Measurements from ENCODE around the gene NTSR1.

NTSR1 gene

GRCh38 chr20:62733526-62733842 is 24.8 kb downstream of the NTSR1 start:
- Histone ChIP-seq H3K27ac (no peak overlapping the region), H3K27me3 (ENCODE audit: insufficient read depth, low read depth, severe bottlenecking) (no peaks in the 10 kb centered on the region)

GRCh38 chr20:62733891-62734290 is 25.3 kb downstream of the NTSR1 start:
- H3K27me3 ChIP-seq (ENCODE audit: insufficient read depth, low read depth, severe bottlenecking), result no peaks in the 10 kb centered on the region
- DNase-seq, result no peak
- H3K4me3 ChIP-seq (ENCODE audit: low read depth, low read length), result no peak overlapping the region

More at GRCh38 chr20:62733526-62733842, 24.8 kb downstream of the NTSR1 start:
- TF ChIP-seq CTCF (IDR thresholded peaks at IDR 0.05; ENCODE audit: low read depth, low read length), result no peak
- Histone ChIP-seq H3K4me3 (ENCODE audit: low read depth, low read length) (no peak overlapping the region), H3K9me3 (ENCODE audit: severe bottlenecking) (no peaks in the 10 kb centered on the region), H3K36me3 (no peaks in the 10 kb centered on the region)
- DNase-seq, result no peak

GRCh38 chr20:62734326-62734725 is 25.7 kb downstream of the NTSR1 start:
- no peaks in the 10 kb centered on the region for H3K36me3 ChIP-seq
- no peak for TF ChIP-seq CTCF (IDR thresholded peaks at IDR 0.05; ENCODE audit: low read depth, low read length)
- H3K27ac ChIP-seq, result no peak overlapping the region
- H3K27me3 ChIP-seq (ENCODE audit: insufficient read depth, low read depth, severe bottlenecking), result no peaks in the 10 kb centered on the region
- H3K4me3 ChIP-seq (ENCODE audit: low read depth, low read length), result no peak overlapping the region
- no peak for DNase-seq
- H3K9me3 ChIP-seq (ENCODE audit: severe bottlenecking), result no peaks in the 10 kb centered on the region

More at GRCh38 chr20:62733891-62734290, 25.3 kb downstream of the NTSR1 start:
- Histone ChIP-seq H3K36me3 (no peaks in the 10 kb centered on the region), H3K27ac (no peak overlapping the region), H3K9me3 (ENCODE audit: severe bottlenecking) (no peaks in the 10 kb centered on the region)
- TF ChIP-seq CTCF (IDR thresholded peaks at IDR 0.05; ENCODE audit: low read depth, low read length), result no peak

- Histone ChIP-seq H3K27me3 (ENCODE audit: insufficient read depth, low read depth, severe bottlenecking) (no peaks in the 10 kb centered on the region), H3K27ac (no peak overlapping the region), H3K36me3 (no peaks in the 10 kb centered on the region), H3K9me3 (ENCODE audit: severe bottlenecking) (no peaks in the 10 kb centered on the region), H3K4me3 (ENCODE audit: low read depth, low read length) (no peak overlapping the region)
- no peak for DNase-seq
- TF ChIP-seq CTCF (IDR thresholded peaks at IDR 0.05; ENCODE audit: low read depth, low read length), result no peak
Observed at GRCh38 chr20:62734881-62735280, 26.2 kb downstream of the NTSR1 start.

GRCh38 chr20:62735331-62735821 is 26.7 kb downstream of the NTSR1 start:
- no peak for DNase-seq

More at GRCh38 chr20:62735331-62735821, 26.7 kb downstream of the NTSR1 start:
- no peaks in the 10 kb centered on the region for H3K27me3 ChIP-seq (ENCODE audit: insufficient read depth, low read depth, severe bottlenecking)
- H3K4me3 ChIP-seq (ENCODE audit: low read depth, low read length), result no peak overlapping the region
- H3K27ac ChIP-seq, result no peak overlapping the region
- no peaks in the 10 kb centered on the region for H3K9me3 ChIP-seq (ENCODE audit: severe bottlenecking)
- no peaks in the 10 kb centered on the region for H3K36me3 ChIP-seq
- TF ChIP-seq CTCF (IDR thresholded peaks at IDR 0.05; ENCODE audit: low read depth, low read length), result no peak
